GM21515 (cell line): ENCODE measurements around the gene SURF2.
A peak's percentile ranks its signal among the peaks of the same experiment; 100 is the strongest.

Experiments used
- ATAC-seq: cut with Tn5 transposase; IDR thresholded peaks from one replicate; pipeline ENCODE4 v1.9.1; 2021; ENCODE audit not compliant: unreplicated experiment

SURF2 gene

GRCh38 chr9:133353548-133353947 lies 2.8 kb upstream of the SURF2 start:
- no peak for ATAC-seq

- ATAC-seq: no peak
Measured at GRCh38 chr9:133354766-133355165, 1.6 kb upstream of the SURF2 start.

GRCh38 chr9:133355881-133356357 lies 431 bp upstream of the SURF2 start:
- peak; percentile 25 for ATAC-seq

DNA sequence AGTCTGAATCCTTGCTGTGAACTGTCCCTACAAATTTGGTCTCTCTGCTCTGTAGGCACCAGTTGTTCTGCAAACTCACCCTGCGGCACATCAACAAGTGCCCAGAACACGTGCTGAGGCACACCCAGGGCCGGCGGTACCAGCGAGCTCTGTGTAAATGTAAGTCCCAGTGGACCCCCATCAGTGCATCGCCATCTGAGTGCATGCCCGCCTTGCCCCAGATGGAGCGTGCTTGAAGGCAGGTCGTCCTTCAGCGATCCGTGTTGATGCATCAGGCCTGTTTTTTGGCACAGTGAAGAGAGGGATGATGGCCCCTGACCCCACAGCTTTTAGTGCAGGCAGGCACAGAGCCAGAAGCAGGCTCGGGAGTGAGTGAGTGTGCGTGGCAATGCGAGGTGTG lies 1.3 kb downstream of the SURF2 start:
- no peak for ATAC-seq

GRCh38 chr9:133359399-133360175 lies 3.2 kb downstream of the SURF2 start:
- no peak for ATAC-seq

DNA sequence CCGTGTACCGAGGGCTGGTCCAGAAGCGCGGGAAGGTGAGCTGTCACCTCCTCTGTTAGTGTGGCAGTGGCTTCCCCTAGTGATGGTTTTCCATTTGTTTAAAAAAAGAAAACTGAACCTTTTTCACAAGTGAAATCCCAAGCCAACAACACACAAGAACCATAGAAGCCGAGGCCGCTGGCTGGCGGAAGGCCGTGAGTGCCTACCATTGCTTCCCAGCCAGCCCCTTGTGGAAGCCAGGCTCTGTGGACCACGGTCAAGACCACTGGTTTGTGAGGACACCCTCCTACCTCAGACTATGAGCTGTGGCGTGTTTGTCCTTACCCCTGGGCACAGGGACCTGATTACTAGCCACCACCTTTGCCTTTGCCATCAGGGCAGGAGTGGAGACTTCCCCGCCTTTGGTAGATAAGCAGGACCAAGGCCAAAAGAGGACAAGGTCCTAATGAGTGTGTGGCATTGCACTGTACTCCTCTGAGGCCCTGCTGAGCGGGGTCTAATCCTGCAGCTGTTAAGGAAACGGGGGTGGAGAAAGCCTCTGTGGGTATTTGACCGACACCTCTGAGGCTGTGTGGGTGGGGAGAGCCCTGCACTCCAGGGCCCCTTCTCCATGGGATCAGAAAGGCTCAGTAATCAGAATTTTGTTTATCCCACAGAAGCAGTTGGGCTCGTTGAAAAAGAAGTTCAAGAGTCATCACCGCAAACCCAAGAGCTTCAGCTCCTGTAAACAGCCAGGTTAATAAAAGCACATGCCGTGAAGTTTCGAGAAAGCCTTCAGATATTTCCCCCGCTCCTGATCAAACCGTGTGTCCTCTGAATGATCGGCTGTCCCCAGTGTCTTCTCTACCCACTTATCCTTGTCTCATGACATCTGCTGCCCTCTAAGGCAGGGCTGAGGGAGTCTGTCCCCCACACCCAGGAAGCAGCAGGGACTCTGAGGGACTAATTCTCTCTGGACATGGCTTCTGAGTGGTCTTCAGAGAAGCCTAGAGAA lies 4.3 kb downstream of the SURF2 start:
- ATAC-seq: no peak

DNA sequence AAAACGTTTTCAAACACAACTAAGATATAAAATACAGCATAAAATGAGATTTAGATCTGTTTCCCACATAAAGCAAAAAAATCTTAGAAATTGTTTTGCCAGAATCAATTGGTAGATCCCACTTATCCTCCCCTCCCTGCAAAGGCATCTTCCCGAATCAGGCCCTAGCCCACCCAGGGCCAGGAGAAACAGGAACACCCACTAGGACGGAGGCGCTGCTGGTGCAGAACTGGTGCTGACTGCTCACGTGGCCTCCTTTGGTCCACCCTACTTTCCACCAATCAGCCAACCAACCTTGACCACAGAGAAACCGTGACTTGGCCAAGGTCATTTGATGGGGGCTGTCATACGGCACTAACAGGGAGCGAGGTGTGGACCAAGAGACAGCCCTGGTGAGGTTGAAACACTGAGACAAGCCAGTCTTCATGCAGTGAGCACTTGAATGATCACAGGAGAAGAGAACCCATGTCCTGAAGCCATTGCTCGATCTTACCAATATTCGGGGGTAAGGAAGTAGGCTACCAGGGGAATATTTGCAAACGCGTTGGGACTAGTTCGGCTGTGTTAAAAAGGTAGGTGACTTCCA lies 5.2 kb downstream of the SURF2 start:
- ATAC-seq: no peak

DNA sequence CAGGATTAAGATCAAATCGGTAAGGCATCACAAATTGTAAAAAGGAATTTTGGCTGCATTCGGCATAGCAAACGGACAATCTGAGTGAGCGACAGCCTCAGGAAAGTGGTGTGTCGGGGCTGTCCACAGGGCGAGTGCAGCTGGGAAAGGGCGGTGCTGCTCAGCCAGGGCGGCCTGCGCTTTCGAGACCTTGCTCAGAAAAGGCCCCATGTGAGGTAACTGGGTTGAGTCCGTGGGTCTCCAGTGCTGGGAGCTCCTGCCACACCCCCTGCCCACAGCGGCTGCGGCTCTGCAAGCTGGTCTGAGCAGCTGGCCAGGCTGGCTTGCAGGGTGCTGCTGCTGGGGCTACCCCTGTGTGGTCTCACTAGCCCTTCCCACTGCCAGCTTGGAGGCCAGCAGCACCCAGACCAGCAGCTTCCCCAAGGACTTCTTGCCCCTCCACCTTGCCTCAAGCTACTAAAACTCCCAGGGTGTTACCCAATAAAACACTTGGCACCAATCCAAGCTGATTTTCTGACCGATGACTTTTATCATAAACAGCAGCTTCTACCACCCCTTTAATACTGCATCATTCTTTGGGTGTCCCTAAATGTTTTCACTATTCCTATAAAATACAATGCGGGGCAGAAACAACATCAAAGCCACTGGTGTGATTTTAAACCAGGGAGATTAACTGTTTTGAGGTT lies 6.2 kb downstream of the SURF2 start:
- ATAC-seq: no peak

- ATAC-seq: no peak
Measured at GRCh38 chr9:133366435-133366834, 10.1 kb downstream of the SURF2 start.

DNA sequence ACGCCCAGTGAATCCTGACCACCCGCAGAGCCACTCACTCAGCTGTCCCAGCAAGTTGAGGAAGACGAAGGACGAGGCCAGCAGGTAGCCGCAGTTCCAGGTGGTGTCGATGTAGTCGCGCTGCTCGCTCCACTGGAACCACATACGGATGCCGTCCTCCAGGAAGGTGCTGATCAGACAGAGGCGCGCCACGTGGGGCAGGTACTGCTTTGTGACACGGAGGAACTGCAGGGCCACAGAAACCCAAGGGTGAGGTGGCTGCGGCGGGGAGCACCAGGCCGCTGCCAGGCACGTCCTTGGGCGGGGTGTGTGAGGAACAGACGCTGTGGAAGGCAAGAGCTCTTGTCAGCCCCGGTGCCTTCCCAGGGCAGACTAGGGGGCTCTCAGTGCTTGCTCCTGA lies 10.9 kb downstream of the SURF2 start:
- ATAC-seq: no peak

DNA sequence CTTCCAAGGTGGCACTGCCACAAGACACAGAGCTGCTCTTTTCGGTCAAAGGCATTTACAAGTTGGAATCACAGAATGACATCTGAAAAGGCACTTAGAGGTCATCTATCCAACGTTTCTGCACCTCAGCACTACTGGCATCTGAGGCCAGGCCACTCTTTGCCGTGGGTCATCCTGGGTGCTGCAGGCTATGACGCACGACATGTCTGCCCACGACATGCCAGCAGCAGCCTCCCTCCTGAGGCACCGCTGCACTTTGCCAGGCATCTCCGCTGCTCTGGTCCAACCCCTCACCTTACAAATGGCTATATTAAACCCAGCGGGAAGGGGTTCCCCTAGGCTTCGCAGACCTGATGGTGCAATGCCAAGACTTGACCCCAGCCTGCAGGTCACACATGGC lies 11.4 kb downstream of the SURF2 start:
- ATAC-seq: no peak

DNA sequence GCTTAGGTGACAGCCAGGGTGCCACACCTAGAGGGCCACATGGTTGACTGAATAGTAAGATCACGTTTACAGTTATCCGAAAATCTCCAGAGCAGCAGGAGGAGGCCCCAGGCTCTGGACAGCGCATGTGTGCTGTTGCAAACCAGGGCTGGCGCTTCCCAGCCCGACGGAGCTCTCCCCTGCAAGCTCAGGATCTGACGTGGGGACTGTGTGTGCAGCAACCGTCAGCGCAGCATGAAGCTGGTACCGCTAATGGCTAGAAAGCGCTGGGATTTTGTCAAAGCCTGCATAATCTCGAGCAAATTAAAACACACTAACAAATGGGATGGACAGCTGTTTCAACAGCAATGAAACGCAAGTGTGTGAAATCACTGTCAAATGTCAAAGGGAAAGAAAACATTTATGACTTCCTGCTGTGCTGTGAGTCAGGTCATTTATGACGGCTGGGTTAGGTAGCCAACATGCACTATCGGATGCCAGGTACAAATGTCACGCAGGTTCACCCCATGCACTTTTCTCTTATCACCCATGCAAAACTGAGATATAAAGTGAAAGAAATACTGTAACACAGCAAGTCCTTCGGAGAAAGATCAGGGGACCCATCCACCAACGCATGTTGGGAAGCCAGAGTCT lies 12.0 kb downstream of the SURF2 start:
- ATAC-seq: no peak

- no peak for ATAC-seq
Measured at GRCh38 chr9:133369422-133369821, 13.1 kb downstream of the SURF2 start.

GRCh38 chr9:133369933-133370332 lies 13.6 kb downstream of the SURF2 start:
- ATAC-seq: no peak

GRCh38 chr9:133370685-133371084 lies 14.3 kb downstream of the SURF2 start:
- no peak for ATAC-seq

GRCh38 chr9:133371261-133371711 lies 14.9 kb downstream of the SURF2 start:
- ATAC-seq: no peak

GRCh38 chr9:133372144-133372543 lies 15.8 kb downstream of the SURF2 start:
- ATAC-seq: no peak

GRCh38 chr9:133374612-133375115 lies 18.3 kb downstream of the SURF2 start:
- ATAC-seq: no peak

GRCh38 chr9:133375116-133375723 lies 18.9 kb downstream of the SURF2 start:
- peak; percentile 12 for ATAC-seq
